ENCODE results near the gene GNG12. TPM values are rescaled to one million over a fixed set of nuclear protein-coding genes. Genes with fewer than 3 reads are reported as not detected.
"Not testable (repeated sequence)": the region's sequence is repeated elsewhere in the genome, so short reads cannot be mapped to it uniquely, and the experiment has no call there.

The GNG12 gene
- total RNA-seq, 6 donors from 2014 or later = 14.3 to 54.6 (median 45.1) TPM

DNA sequence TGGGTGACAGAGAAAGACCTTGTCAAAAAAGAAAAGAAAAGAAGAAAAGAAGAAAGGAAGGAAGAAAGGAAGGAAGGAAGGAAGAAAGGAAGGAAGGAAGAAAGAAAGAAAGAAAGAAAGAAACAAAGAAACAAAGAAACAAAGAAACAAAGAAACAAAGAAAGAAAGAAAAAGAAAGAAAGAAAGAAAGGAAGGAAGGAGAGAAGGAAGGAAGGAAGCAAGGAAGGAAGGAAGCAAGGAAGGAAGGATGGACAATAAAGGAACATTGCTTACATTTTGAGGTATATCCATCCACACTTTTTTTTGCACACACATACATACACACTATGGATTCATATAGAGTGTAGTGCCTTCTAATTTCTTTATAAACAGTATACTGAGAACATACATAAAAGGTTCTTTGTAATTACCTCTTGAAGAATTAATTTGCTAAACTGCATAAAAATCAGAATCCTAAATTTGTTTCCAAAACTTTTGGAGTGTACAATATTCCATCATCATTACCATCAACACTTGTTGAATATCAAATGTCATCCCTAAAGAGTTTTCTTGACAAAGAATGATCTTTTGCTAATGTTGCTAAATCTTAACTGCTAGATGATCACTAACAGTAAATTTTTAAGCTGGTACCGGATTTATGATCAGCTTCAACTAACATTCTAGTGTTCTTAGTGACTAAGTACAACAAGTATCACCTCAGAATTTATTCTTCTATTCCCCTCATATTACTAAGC, 159.6 kb downstream of the GNG12 start:
- ATAC-seq (ENCODE audit: low FRiP score in 2 of 2) = no peak
- H3K27me3 ChIP-seq = no peaks in the 10 kb centered on the region
- TF ChIP-seq EP300 (IDR thresholded peaks at IDR 0.05) (no peak), POLR2A (IDR thresholded peaks at IDR 0.05) (no peak), CTCF (IDR thresholded peaks at IDR 0.05) (no peak), POLR2AphosphoS5 (IDR thresholded peaks at IDR 0.05) (no peak)
- no peak for DNase-seq
- peak overlapping the region in 2 of 4 donors; percentile 14 to 74 for H3K27ac ChIP-seq
- H3K4me3 ChIP-seq = no peak overlapping the region
- WGBS, 2 donors = 94 to 96% methylated on average over 1 of the region's 1 CpG
- H3K4me1 ChIP-seq = peaks cover 7 to 13% (median 12%) of the 10 kb centered on the region in 4 donors
- no peaks in the 10 kb centered on the region for H3K36me3 ChIP-seq
- H3K9me3 ChIP-seq = no peaks in the 10 kb centered on the region

DNA sequence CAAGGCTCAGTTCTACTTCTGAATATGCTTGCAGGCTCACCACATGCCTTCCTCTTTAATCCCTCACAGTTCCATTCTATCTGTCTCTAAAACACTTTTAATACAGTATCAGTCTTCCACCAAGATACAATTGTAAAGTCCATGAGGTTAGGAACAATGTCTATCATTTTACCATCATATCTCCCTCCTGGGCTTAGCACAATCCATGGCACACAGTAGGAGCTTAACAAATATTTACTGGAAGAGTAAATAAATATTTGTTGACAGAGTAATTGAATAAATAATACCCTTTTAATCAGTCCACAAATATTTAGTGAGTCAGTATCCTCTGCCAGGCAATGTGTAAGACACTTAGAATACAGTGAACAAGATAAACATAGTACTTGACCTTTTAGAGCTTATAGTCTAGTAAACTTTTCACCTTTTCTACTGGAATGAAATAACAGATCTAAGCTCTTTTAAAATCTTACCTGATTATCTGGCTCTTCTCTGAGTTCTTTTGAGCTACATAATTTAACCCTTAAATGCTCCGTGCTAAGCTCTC, 160.9 kb downstream of the GNG12 start:
- no peaks in the 10 kb centered on the region for H3K9me3 ChIP-seq
- H3K4me3 ChIP-seq = no peak overlapping the region
- no peaks in the 10 kb centered on the region for H3K27me3 ChIP-seq
- ATAC-seq (ENCODE audit: low FRiP score in 2 of 2) (no peak), DNase-seq (no peak)
- no peak overlapping the region for H3K27ac ChIP-seq
- TF ChIP-seq CTCF (IDR thresholded peaks at IDR 0.05) = no peak
- no peak for TF ChIP-seq EP300 (IDR thresholded peaks at IDR 0.05)
- no peak for TF ChIP-seq POLR2AphosphoS5 (IDR thresholded peaks at IDR 0.05)
- no peak for TF ChIP-seq POLR2A (IDR thresholded peaks at IDR 0.05)
- H3K4me1 ChIP-seq = peaks cover 7 to 13% (median 12%) of the 10 kb centered on the region in 4 donors
- 92 to 95% methylated on average over 1 of the region's 1 CpG for WGBS, 2 donors
- H3K36me3 ChIP-seq = no peaks in the 10 kb centered on the region

- Histone ChIP-seq H3K4me1 (no peaks in the 10 kb centered on the region), H3K36me3 (no peaks in the 10 kb centered on the region), H3K27ac (no peak overlapping the region), H3K27me3 (no peaks in the 10 kb centered on the region), H3K4me3 (no peak overlapping the region), H3K9me3 (no peaks in the 10 kb centered on the region)
- WGBS, 2 donors = 43% methylated on average over 1 of the region's 1 CpG
- TF ChIP-seq CTCF (IDR thresholded peaks at IDR 0.05) = no peak
- TF ChIP-seq EP300 (IDR thresholded peaks at IDR 0.05) = no peak
- no peak for TF ChIP-seq POLR2AphosphoS5 (IDR thresholded peaks at IDR 0.05)
- TF ChIP-seq POLR2A (IDR thresholded peaks at IDR 0.05) = no peak
- ATAC-seq (ENCODE audit: low FRiP score in 2 of 2) (no peak), DNase-seq (no peak)
Observed at GRCh38 chr1:67668660-67669059, 164.6 kb downstream of the GNG12 start.

DNA sequence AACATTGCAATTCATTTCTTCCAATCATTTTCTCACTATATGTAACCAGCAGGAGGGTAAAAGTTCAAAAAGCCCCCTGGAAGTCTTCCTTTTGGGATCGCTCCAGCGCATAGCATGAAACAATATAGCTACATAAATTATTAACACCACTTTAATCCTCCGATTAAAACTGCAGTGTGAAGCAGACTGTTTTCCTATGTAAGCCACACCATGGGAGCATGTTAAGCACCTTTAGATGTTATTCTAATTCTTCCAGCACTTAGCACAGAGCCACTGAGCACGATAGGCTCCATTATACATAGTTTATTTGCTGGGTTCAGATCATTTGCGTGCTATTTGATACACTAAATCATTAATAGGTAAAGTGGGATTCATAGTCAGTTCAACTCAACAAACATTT, 166.6 kb downstream of the GNG12 start:
- no peak overlapping the region for H3K27ac ChIP-seq
- H3K36me3 ChIP-seq = no peaks in the 10 kb centered on the region
- no peaks in the 10 kb centered on the region for H3K4me1 ChIP-seq
- TF ChIP-seq CTCF (IDR thresholded peaks at IDR 0.05) (no peak), POLR2AphosphoS5 (IDR thresholded peaks at IDR 0.05) (no peak), POLR2A (IDR thresholded peaks at IDR 0.05) (no peak), EP300 (IDR thresholded peaks at IDR 0.05) (no peak)
- ATAC-seq (ENCODE audit: low FRiP score in 2 of 2) = no peak
- DNase-seq = no peak
- H3K4me3 ChIP-seq = no peak overlapping the region
- no peaks in the 10 kb centered on the region for H3K9me3 ChIP-seq
- 91 to 93% methylated on average over 5 of the region's 5 CpGs for WGBS, 2 donors
- H3K27me3 ChIP-seq = no peaks in the 10 kb centered on the region

- H3K4me1 ChIP-seq; H3K9me3 ChIP-seq; H3K36me3 ChIP-seq; H3K27ac ChIP-seq; DNase-seq; ATAC-seq (ENCODE audit: low FRiP score in 2 of 2); H3K4me3 ChIP-seq; H3K27me3 ChIP-seq: not testable (repeated sequence)
Observed at GRCh38 chr1:67665307-67665706, 168.0 kb downstream of the GNG12 start.

Measured in upper lobe of left lung (tissue), 6 donors.